ENCODE results near the gene DPF3. TPM values are rescaled to one million over a fixed set of nuclear protein-coding genes. Genes with fewer than 3 reads are reported as not detected.

The DPF3 gene
- total RNA-seq, 1 experiment from 2014 or later: 0.79 TPM

DNA sequence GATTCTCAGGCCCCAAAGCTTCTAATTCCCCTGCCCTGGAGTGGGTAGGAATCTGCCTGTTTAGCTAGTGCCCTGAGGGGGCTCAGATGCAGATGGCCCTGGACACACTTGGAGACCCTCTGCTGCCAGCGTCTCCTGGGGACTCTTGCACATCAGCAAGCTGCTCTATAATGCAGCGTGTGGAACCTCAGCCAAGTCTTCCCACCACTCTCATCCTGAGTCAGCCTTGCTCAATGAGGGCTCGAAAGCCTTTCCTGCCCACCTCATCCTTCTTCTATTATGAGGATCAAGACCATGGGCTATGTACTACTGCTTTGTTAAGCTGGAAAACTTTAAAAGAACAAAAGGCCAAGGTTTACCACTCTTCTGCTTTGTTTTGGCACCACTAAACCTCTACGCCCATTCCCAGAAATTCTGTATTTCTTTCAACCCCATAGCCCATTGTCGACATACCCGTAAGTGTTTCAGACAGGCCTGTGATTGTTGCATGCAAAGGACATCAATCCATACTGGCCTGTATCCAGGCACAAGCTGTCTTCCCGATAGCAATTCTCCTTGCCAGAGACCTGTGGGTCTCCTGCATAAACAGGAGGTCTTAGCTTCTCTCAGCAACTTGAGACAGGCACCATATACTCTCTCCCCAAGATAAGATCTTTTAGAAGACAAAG lies 246.9 kb downstream of the DPF3 start:
- no peaks in the 10 kb centered on the region for H3K27me3 ChIP-seq
- DNase-seq: no peak
- H3K4me1 ChIP-seq: peaks cover 4% of the 10 kb centered on the region; the same call in 1 of the 2 replicates
- H3K36me3 ChIP-seq: no peaks in the 10 kb centered on the region
- no peak overlapping the region for H3K4me3 ChIP-seq
- H3K9me3 ChIP-seq (replicated peaks): no peaks in the 10 kb centered on the region
- no peak overlapping the region for H3K27ac ChIP-seq

DNA sequence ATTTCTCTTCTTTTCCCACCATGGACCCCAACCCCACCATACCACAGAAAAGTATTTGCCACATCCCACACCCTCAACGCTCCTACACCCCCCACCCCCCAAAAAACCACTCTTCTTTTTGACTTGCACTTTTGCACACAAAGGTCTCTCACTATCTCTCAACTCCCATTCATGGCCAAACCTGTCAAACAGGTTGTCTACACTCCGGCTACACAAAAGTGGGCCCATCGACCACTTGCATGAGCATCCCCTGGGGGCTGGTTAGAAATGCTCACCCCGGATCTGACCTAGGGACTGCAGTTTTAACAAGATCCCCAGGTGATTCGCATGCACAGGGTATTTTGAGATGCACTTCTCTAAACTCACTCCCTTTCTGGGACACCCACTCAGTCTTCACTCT lies 248.2 kb downstream of the DPF3 start:
- Histone ChIP-seq H3K9me3 (replicated peaks) (no peaks in the 10 kb centered on the region), H3K27ac (no peak overlapping the region), H3K36me3 (no peaks in the 10 kb centered on the region), H3K4me3 (no peak overlapping the region), H3K27me3 (no peaks in the 10 kb centered on the region), H3K4me1 (no peaks in the 10 kb centered on the region)
- DNase-seq: no peak

DNA sequence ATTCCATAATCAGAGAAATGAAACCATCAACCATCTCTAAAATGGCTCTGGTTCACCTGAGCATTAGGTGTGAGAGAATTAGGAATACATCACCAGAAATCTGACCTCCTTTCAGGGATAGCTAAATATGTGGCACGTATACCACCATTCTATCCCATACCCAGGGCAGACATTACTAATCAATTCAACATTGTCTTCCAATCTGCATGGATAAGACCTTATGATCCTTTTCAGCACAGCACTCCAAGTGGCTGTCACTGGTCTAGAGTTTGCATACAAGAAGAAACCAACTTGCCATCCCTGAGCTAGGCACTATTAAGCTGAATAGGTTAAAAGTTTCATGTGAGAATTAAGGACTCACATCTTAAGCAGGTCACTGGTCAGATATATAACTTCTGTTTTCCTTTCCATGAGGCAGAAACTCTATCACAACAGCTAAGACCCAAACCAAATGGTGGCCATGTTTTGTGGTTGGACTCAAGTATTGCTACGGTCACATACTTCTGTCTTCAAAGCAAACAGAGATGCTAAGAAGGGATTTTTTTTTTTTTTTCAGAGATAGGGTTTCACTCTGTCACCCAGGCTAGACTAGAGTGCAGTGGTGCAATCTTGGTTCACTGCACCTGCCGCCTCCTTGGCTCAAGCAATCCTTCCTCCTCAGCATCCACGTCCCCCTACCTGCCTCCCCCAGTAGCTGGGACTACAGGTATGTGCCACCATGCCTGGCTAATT lies 249.0 kb downstream of the DPF3 start:
- no peak for DNase-seq
- H3K27ac ChIP-seq: no peak overlapping the region

DNA sequence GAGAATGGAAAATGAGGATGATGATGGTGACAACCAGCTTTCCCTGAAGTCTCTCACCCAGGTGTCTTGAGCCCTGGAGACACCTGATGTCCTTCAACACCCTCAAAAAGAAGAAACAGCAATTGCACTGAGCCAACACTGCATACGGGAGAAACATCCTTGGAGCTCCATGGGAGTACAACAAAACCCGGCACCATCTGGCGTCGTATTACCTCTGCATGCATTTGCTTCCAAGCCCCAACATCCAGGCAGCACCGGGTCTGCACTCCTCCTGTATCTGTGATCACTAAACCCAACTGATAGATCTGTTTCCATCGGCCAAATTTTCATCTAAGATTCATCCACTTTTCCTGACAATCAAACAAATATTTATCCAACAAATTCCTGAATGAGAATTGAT lies 249.9 kb downstream of the DPF3 start:
- Histone ChIP-seq H3K4me3 (no peak overlapping the region), H3K27me3 (no peaks in the 10 kb centered on the region), H3K36me3 (no peaks in the 10 kb centered on the region), H3K27ac (no peak overlapping the region), H3K4me1 (no peaks in the 10 kb centered on the region), H3K9me3 (replicated peaks) (no peaks in the 10 kb centered on the region)
- DNase-seq: no peak

More for the DNA sequence above, 249.0 kb downstream of the DPF3 start:
- Histone ChIP-seq H3K36me3 (no peaks in the 10 kb centered on the region), H3K4me3 (no peak overlapping the region), H3K9me3 (replicated peaks) (no peaks in the 10 kb centered on the region), H3K4me1 (no peaks in the 10 kb centered on the region), H3K27me3 (no peaks in the 10 kb centered on the region)

DNA sequence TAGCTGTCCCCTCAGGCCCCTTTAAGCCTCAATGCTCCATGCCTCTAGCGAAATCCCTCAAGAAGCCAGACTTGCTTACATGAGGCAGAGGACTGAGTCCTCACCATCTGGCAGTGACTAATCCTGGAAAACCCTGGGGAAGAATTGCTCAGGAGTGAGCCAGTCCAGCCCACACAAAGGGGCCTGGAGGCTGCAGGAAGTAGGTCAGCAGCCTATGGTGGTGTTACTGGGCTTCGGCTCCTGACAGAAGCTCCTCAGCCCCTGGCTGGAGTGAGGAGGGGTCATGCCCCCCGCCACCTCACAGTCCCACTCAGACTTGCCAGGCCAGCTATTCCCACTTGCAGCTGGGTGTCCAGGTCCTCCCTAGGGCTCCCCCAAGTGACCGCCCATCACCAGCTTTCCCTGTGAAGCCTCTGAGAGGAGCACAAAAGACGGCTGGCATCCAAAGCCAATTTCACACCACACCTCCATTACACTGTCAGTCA lies 250.5 kb downstream of the DPF3 start:
- Histone ChIP-seq H3K27me3 (no peaks in the 10 kb centered on the region), H3K4me1 (no peaks in the 10 kb centered on the region), H3K36me3 (no peaks in the 10 kb centered on the region), H3K4me3 (no peak overlapping the region), H3K27ac (no peak overlapping the region), H3K9me3 (replicated peaks) (no peaks in the 10 kb centered on the region)
- DNase-seq: peak; percentile 13 to 22

DNA sequence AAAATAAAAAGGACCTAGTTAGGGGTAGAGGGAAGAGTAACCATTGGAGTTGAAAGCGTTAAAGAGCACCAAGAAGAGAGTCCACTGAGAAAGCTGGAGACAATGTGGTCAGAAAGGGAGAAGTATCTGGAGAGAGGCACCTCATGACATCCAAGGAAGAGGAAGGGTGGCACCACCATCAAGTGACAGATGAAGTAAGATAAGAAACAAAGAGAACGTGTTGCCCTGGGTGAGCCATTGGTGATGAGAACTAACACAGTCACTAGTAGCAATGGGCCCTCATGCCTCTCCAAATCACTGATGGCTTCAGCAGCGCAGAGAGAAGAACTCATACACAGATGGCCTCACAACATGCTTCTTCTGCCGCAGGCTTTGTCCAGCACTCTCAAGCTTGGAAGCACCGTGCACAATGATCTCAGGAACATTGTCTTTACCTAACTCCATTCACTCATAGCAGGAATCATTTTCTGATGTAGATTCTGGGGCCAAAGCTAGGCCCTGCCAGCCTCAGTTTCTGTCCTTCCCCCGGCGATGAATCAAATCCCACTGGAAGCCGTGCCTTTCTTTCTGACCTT lies 252.9 kb downstream of the DPF3 start:
- H3K27ac ChIP-seq: no peak overlapping the region
- no peak overlapping the region for H3K4me3 ChIP-seq
- H3K27me3 ChIP-seq: no peaks in the 10 kb centered on the region
- DNase-seq: no peak
- H3K4me1 ChIP-seq: no peaks in the 10 kb centered on the region
- H3K36me3 ChIP-seq: no peaks in the 10 kb centered on the region
- H3K9me3 ChIP-seq (replicated peaks): no peaks in the 10 kb centered on the region

DNA sequence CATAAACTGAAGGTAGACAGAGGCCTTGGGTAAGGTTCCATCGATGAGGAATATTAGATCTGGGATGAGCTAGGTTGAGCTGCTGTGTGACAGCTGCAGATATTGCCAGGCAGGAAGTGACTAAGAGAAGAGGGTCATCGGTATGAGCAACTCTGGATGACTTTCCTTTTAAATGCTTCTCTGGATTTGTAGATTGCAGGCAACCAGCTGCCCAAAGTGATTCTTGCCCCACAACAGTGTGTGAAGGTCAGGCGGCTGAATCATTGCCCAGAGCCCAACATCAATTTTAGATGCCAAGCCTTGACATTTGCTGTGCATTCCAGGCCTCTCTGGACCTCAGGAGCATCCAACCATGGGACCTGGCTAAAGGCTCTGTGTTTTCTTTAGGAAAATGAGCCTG lies 255.9 kb downstream of the DPF3 start:
- Histone ChIP-seq H3K27ac (no peak overlapping the region), H3K27me3 (no peaks in the 10 kb centered on the region; the same call in 1 of the 2 replicates), H3K4me1 (no peaks in the 10 kb centered on the region), H3K9me3 (replicated peaks) (no peaks in the 10 kb centered on the region), H3K36me3 (no peaks in the 10 kb centered on the region), H3K4me3 (no peak overlapping the region)
- peak in 1 of 2 experiments; percentile 8 for DNase-seq

DNA sequence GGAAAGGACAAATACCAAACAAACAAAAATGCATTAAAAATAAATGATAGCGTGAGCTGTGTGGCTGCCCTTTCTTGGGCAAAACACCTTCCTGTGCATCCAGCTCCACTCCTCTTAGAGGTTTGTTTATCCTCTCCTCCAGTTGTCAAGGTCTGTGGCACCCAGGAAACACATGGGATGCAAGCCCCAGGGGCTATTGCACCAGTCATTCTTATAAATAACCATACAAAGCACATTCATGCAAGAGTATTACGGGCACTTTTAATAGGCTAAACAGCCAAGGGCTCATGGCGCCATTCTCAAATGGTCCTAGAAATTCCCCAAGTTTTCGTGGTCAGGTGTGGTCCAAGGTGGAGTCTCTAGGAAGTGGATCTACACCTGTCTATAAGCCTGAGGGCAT lies 257.0 kb downstream of the DPF3 start:
- H3K27ac ChIP-seq: no peak overlapping the region
- H3K27me3 ChIP-seq: peaks cover 2% of the 10 kb centered on the region; the same call in 1 of the 2 replicates
- H3K4me1 ChIP-seq: no peaks in the 10 kb centered on the region
- no peaks in the 10 kb centered on the region for H3K9me3 ChIP-seq (replicated peaks)
- H3K4me3 ChIP-seq: no peak overlapping the region
- DNase-seq: no peak
- H3K36me3 ChIP-seq: no peaks in the 10 kb centered on the region

DNA sequence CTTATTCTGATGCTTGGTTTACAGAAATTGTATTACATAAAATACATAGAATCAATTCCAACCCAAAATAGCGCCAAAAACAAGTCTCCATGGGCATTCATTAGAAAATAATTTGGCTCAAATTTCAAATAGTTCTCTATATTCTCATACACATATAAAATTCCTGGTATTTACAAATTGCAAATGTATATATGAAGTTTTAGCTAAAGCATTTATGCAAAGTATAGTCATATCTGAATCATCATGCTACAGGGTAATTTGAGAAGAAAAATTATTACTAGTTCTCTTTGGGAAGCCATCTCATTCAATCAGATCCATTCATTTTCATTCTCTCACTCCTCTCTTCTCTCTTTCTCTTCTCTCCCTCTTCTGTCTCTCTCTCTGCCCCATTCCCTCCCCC lies 257.8 kb downstream of the DPF3 start:
- Histone ChIP-seq H3K9me3 (replicated peaks) (no peaks in the 10 kb centered on the region), H3K4me3 (no peak overlapping the region), H3K27me3 (peaks cover 4% of the 10 kb centered on the region; the same call in 1 of the 2 replicates), H3K27ac (no peak overlapping the region), H3K4me1 (no peaks in the 10 kb centered on the region), H3K36me3 (no peaks in the 10 kb centered on the region)
- DNase-seq: no peak

DNA sequence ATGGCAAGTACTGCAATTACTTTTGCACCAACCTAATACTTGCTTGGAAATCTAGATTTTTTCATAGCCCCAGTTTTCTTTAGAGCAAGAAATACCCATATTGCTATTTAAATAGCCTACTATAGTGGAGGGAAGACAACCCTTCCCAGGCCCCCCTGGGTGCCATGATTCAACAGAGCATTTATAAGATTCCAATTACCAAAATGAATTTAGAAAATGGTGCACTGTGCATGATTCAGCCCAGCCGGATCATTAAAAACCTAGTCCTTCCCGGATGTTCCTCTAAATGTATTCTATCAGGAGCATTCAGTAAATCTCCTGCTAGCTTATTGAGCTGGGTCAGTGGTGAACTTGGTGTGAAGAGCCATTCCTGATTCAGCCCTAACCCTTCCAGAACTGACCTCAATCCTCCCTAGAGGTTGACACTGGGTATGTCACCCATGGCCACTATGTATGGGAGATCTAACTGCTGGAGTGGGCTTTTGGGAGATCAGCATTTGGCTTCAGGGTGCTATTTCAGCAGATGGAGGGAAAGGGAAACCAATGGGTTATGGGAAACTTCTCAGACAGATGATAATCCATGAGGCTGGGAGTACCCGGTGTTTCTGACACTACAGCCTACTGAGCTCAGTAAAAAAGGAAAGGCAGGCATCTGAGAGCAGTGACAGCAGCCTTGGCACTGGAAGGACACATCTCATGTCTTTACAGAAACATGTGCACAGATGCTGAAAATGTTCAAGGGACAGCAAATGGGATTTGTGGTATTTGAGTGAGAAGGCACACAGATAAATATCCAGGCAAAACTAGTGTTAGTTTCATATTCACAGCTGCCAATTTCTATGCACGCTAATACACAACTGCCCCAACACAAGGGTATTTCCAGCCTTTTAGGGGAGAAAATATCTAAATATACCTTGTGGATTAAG lies 258.9 kb downstream of the DPF3 start:
- no peak for DNase-seq
- Histone ChIP-seq H3K9me3 (replicated peaks) (no peaks in the 10 kb centered on the region), H3K27me3 (peaks cover 4% of the 10 kb centered on the region; the same call in 1 of the 2 replicates), H3K36me3 (no peaks in the 10 kb centered on the region), H3K27ac (no peak overlapping the region), H3K4me1 (no peaks in the 10 kb centered on the region), H3K4me3 (no peak overlapping the region)

DNA sequence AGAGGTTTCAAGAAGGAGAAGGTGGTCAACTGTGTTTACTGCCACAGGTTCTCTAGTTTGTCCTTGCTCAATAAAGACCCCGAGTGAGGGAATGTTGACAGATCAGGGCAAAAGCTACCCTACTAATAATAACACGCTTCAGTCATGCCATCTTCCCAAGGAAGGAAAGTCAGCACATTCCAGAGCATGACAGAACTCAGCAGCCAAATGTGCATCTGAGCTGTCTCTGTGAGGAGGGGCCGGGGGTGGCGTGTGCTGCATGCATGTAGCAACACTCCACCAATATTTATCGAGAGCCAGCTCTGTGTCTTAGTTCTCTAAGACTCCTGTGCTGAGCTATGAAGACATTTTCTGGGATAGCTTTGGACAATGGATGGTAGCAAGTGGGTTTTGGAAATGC lies 260.4 kb downstream of the DPF3 start:
- no peaks in the 10 kb centered on the region for H3K4me1 ChIP-seq
- H3K4me3 ChIP-seq: no peak overlapping the region
- H3K27ac ChIP-seq: no peak overlapping the region
- no peaks in the 10 kb centered on the region for H3K9me3 ChIP-seq (replicated peaks)
- no peak for DNase-seq
- H3K36me3 ChIP-seq: no peaks in the 10 kb centered on the region
- peaks cover 4% of the 10 kb centered on the region; the same call in 1 of the 2 replicates for H3K27me3 ChIP-seq

DNA sequence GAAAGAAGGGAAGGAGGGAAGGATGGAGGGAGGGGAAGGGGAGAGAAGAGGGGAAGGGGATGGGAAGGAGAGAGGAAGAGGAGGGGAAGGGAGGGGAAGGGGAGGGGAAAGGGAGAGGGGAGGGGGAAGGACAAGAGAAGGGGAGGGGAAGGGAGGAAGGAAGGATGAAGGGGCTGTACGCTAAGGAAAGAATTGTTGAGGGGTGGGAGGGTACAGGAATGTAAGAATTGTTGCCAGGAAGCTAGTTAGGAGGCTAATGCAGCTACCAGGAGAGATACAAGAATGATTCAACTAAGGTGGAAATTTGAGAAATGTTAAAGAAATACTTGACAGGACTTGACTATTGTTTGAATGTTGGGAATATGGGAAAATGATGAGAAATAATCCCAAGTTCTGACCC lies 261.2 kb downstream of the DPF3 start:
- H3K9me3 ChIP-seq (replicated peaks): no peaks in the 10 kb centered on the region
- H3K27ac ChIP-seq: no peak overlapping the region
- H3K27me3 ChIP-seq: peaks cover 4% of the 10 kb centered on the region; the same call in 1 of the 2 replicates
- no peak overlapping the region for H3K4me3 ChIP-seq
- no peaks in the 10 kb centered on the region for H3K4me1 ChIP-seq
- no peak for DNase-seq
- H3K36me3 ChIP-seq: no peaks in the 10 kb centered on the region

DNA sequence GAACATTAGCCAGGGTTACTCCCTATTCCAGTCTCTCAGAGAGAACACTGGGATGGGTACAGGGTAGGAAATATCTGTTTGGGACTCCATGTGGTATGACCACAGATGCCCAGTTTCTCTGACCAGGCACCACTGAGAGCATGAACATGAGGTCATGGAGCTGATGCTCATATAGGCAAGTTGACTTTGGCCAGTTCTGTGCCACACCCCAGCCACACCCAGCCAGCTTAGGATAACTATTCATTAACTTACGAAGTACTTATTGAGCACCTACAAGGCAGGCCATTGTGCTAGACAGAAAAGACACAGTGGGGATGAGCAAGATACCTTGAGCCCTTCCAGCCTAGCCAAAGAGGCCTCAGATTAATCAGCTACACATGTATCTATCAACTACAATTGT lies 262.5 kb downstream of the DPF3 start:
- Histone ChIP-seq H3K4me1 (no peaks in the 10 kb centered on the region), H3K4me3 (no peak overlapping the region), H3K27ac (no peak overlapping the region), H3K9me3 (replicated peaks) (peaks cover 3% of the 10 kb centered on the region; the same call in 1 of the 2 replicates), H3K27me3 (peaks cover 4% of the 10 kb centered on the region; the same call in 1 of the 2 replicates), H3K36me3 (no peaks in the 10 kb centered on the region)
- DNase-seq: no peak

DNA sequence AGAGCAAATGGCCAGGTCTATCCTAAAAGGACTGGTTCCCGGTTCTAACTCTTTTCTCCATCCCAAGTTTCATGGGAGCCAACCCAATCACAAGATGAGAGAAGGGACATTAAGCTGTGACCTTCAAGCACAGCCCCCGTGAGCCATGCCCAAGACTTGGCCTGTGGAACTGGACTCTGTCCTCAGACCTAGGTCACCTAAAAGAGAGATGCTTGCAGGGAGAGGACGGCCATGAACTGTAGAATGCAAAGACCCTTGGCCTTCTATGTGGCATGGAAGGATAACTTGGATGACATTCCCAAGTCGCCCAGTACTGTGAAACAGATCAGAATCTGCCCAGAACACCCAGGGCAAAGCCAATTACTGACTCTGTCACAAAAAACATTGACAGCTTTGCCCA lies 263.5 kb downstream of the DPF3 start:
- H3K9me3 ChIP-seq (replicated peaks): peaks cover 3% of the 10 kb centered on the region; the same call in 1 of the 2 replicates
- H3K36me3 ChIP-seq: no peaks in the 10 kb centered on the region
- DNase-seq: no peak
- no peak overlapping the region for H3K4me3 ChIP-seq
- no peaks in the 10 kb centered on the region for H3K4me1 ChIP-seq
- H3K27ac ChIP-seq: no peak overlapping the region
- H3K27me3 ChIP-seq: peaks cover 4% of the 10 kb centered on the region; the same call in 1 of the 2 replicates

Data from SJCRH30 (cell line).